ENCODE measurements around the gene SORL1-AS1.

The SORL1-AS1 gene

DNA sequence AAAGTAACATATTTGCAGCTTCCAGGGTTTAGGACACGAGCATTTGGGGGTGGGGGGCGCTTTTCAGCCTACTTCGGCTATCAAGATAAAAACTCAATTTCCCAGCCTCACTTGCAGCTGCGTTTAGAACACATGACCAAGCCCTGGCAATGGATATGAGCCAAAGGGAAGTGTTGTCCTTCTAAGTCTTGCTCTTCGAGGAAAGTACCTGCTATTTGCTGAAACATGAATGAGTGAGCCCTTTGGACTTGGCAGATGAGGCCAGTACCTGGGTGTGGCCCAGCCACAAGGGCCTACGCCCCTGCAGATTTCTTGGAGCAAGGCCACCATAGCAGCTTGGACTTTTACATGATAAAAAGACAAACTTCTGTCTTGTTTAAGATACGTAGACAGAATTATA lies 60.9 kb downstream of the SORL1-AS1 start:
- DNase-seq (ENCODE audit: low spot score), result no peak

DNA sequence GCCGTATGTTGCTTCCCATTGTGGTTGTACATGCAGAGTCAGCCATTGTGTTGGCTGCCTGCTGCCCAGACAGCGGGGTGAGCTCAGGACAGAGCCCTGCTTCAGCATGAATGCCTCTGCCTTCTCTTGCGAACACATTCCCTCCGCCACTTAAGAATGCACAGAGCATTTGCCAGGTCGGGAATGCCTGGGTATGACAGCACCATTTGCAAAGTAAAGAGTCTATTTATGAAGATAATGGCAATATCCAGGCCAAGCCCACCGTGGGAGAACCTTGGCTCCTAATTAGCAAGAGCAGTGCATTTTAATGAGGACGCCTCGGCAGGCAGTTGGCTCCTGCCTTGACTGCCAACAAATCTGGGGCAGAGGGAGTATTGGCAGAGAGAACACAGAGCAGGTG lies 63.1 kb downstream of the SORL1-AS1 start:
- no peak for DNase-seq (ENCODE audit: low spot score)

Data from D341Med (cell line).